HepG2 (cell line): ENCODE data around the gene DARS2. TPM values are rescaled to one million over a fixed set of nuclear protein-coding genes. Genes with fewer than 3 reads are reported as not detected.

Source experiments
- ATAC-seq: fragments of 200-7000 bp; cut with Tn5 transposase; 3 replicates; pipeline ENCODE4 v1.9.1; 2020; ENCODE audit warnings: mild to moderate bottlenecking, moderate library complexity
- BruUV-seq: library from RNA; stranded (reverse); fragments of 400-500 nt; replicated peaks from 2 replicates; lab custom pipeline; 2021; lab: Mats Ljungman, UMichigan
- CTCF ChIA-PET: fragments of 300-600 bp; formaldehyde crosslinking; extraction: SDS; loops from one replicate; lab custom pipeline; 2021; ENCODE audit warnings: low total read pairs, inconsistent platforms, low intra/inter-chr PET ratio; lab: Yijun Ruan, JAX
- POLR2A ChIA-PET: fragments of 350-600 bp; sonication (Branson Sonifier 250); formaldehyde crosslinking; loops from one replicate; lab custom pipeline; 2020; ENCODE audit warnings: antibody characterized with exemption, inconsistent platforms; lab: Yijun Ruan, JAX
- DNase-seq: peaks from one replicate; pipeline ENCODE4 v3.0.0-alpha.2; 2015; ENCODE audit warnings: low spot score
- FAIRE-seq: peaks from 3 replicates; lab custom pipeline; 2011; peaks lifted over from hg19 to GRCh38; lab: Jason Lieb, UNC
- H2AFZ ChIP-seq: one replicate; pipeline ENCODE4 v1.6.1; 2011; ENCODE audit warnings: low read length, inconsistent platforms
- H3K27ac ChIP-seq: fragments of 300-600 bp; 3 replicates; pipeline ENCODE4 v1.8.0; 2011; ENCODE audit warnings: mixed run types, mild to moderate bottlenecking, mixed read lengths, low read length, inconsistent platforms; ENCODE audit not compliant: insufficient read depth; ENCODE audit errors: extremely low read length
- H3K27me3 ChIP-seq, 2 experiments: fragments of 200-600 bp in 1 of 2; 2 replicates in 1 of 2; 3 replicates in 1 of 2; pipeline versions ENCODE4 v1.6.0 to v1.8.0; 2011; ENCODE audit warnings: low read length in 2 of 2, mild to moderate bottlenecking in 2 of 2, moderate library complexity in 2 of 2, inconsistent platforms in 1 of 2; ENCODE audit not compliant: insufficient read depth in 2 of 2, control insufficient read depth in 1 of 2
- H3K36me3 ChIP-seq, 2 experiments: fragments of 200-600 bp in 1 of 2; replicated peaks in 1 of 2; 2 replicates in 1 of 2; 3 replicates in 1 of 2; pipeline versions ENCODE4 v1.5.1 to v1.8.0; 2011; ENCODE audit warnings: low read length in 2 of 2, inconsistent platforms in 1 of 2; ENCODE audit not compliant: insufficient read depth in 2 of 2, control insufficient read depth in 1 of 2
- H3K4me1 ChIP-seq: 2 replicates; pipeline ENCODE4 v1.5.1; 2012; ENCODE audit warnings: low read length, inconsistent platforms; ENCODE audit not compliant: insufficient read depth
- H3K4me2 ChIP-seq: 2 replicates; pipeline ENCODE4 v1.6.0; 2011; ENCODE audit warnings: low read depth, low read length, inconsistent platforms
- H3K4me3 ChIP-seq, 3 experiments: fragments of 200-600 bp in 1 of 3; sonication (generic), shearing (Covaris generic) in 1 of 3; replicated peaks in 1 of 3; 2 replicates each; pipeline ENCODE4 v1.5.1; 2011 to 2016; ENCODE audit warnings: low read length in 3 of 3, inconsistent platforms in 2 of 3, low read depth in 2 of 3, mild to moderate bottlenecking in 2 of 3, control low read depth in 1 of 3, mixed read lengths in 1 of 3; ENCODE audit not compliant: insufficient read depth in 1 of 3
- H3K79me2 ChIP-seq: one replicate; pipeline ENCODE4 v1.6.1; 2011; ENCODE audit warnings: low read length, inconsistent platforms; ENCODE audit not compliant: insufficient read depth
- H3K9ac ChIP-seq: 2 replicates; pipeline ENCODE4 v1.6.0; 2011; ENCODE audit warnings: mild to moderate bottlenecking, low read depth, low read length, inconsistent platforms; ENCODE audit not compliant: insufficient read depth
- H3K9me3 ChIP-seq: 2 replicates; pipeline ENCODE4 v1.5.1; 2012; ENCODE audit warnings: mild to moderate bottlenecking, low read length
- H4K20me1 ChIP-seq: 2 replicates; pipeline ENCODE4 v1.6.0; 2011; ENCODE audit warnings: inconsistent platforms, mild to moderate bottlenecking, low read length, moderate library complexity; ENCODE audit not compliant: insufficient read depth
- AHR ChIP-seq: IDR thresholded peaks from 2 replicates; pipeline ENCODE4 v1.6.1; 2018; ENCODE audit warnings: missing genetic modification reagents, missing compliant biosample characterization
- ELF1 ChIP-seq: sonication (generic); formaldehyde crosslinking; IDR thresholded peaks from 2 replicates; pipeline ENCODE4 v1.4.0; 2020; ENCODE audit warnings: missing genetic modification reagents
- GFI1 ChIP-seq: sonication (generic); formaldehyde crosslinking; IDR thresholded peaks from 2 replicates; pipeline ENCODE4 v1.5.0; 2020; ENCODE audit warnings: missing genetic modification reagents, mild to moderate bottlenecking, borderline replicate concordance
- HNRNPH1 ChIP-seq: fragments of 200-400 bp; formaldehyde crosslinking; optimal IDR thresholded peaks from 2 replicates; pipeline ENCODE3; 2017; ENCODE audit warnings: mild to moderate bottlenecking, low read depth, low read length
- HNRNPK ChIP-seq: fragments of 200-400 bp; formaldehyde crosslinking; IDR thresholded peaks from 2 replicates; pipeline ENCODE4 v1.6.1; 2018; ENCODE audit warnings: low read length, low read depth, moderate library complexity, mild to moderate bottlenecking; ENCODE audit not compliant: poor library complexity, severe bottlenecking
- KDM5B ChIP-seq: sonication (generic); formaldehyde crosslinking; IDR thresholded peaks from 2 replicates; pipeline ENCODE4 v1.4.0; 2020; ENCODE audit warnings: missing genetic modification reagents, mild to moderate bottlenecking, borderline replicate concordance
- MAX ChIP-seq: IDR thresholded peaks from 2 replicates; pipeline ENCODE4 v1.6.1; 2012; ENCODE audit warnings: inconsistent platforms
- RBFOX2 ChIP-seq: fragments of 200-400 bp; formaldehyde crosslinking; IDR thresholded peaks from 2 replicates; pipeline ENCODE4 v1.6.1; 2017; ENCODE audit warnings: low read depth, mild to moderate bottlenecking, low read length
- TGIF2 ChIP-seq: IDR thresholded peaks from 2 replicates; pipeline ENCODE4 v1.6.1; 2016; ENCODE audit warnings: control low read depth, missing compliant biosample characterization
- UBTF ChIP-seq: sonication (generic); formaldehyde crosslinking; IDR thresholded peaks from 2 replicates; pipeline ENCODE4 v1.4.0; 2020; ENCODE audit warnings: mild to moderate bottlenecking, missing genetic modification reagents
- ZNF589 ChIP-seq: sonication (generic); formaldehyde crosslinking; conservative IDR thresholded peaks from 2 replicates; pipeline ENCODE4 v1.8.0; 2022; ENCODE audit warnings: mild to moderate bottlenecking, moderate library complexity, missing genetic modification reagents
- ZNF772 ChIP-seq: sonication (generic); formaldehyde crosslinking; IDR thresholded peaks from 2 replicates; pipeline ENCODE4 v1.5.0; 2020; ENCODE audit warnings: mild to moderate bottlenecking, missing genetic modification reagents
- ZNF878 ChIP-seq: sonication (generic); formaldehyde crosslinking; IDR thresholded peaks from 2 replicates; pipeline ENCODE4 v1.8.1; 2023; ENCODE audit warnings: mild to moderate bottlenecking, missing genetic modification reagents, moderate library complexity
- WGBS: methylation state at CpG from one replicate; pipeline ENCODE4 v1.1.6; 2017; ENCODE audit warnings: low lambda C conversion rate; 5-methylcytosine and 5-hydroxymethylcytosine counted together
- in situ Hi-C: cut with HindIII; loops from 2 replicates; pipeline ENCODE4 v1.10.0; 2017; ENCODE audit warnings: low pct_unique_long_range_greater_than_20kb; ENCODE audit not compliant: extremely low pct_ligation_motif_present
- intact Hi-C: fragments of 100-400 bp; cut with micrococcal nuclease; formaldehyde crosslinking; loops from one replicate; pipeline ENCODE4 v1.10.0; 2022; ENCODE audit not compliant: unreplicated experiment
- polyA plus RNA-seq, 8 experiments: library from polyadenylated mRNA; depleted of rRNA in 3 of 8; stranded (reverse) in 7 of 8; unstranded in 1 of 8; fragments of >200 nt; fragmentation: Illumina TruSeq in 4 of 8; extraction: Trizol in 4 of 8; gene quantifications; 2 replicates each; pipeline versions ENCODE4 v1.2.1 to v1.2.3, GENCODE V29; 2011 to 2016; ENCODE audit warnings: low read depth in 4 of 8, missing spikeins in 1 of 8, mixed read lengths in 1 of 8; ENCODE audit not compliant: insufficient read depth in 1 of 8
- total RNA-seq, 5 experiments: library from RNA; depleted of rRNA; stranded (reverse); fragments of >200 nt; fragmentation: Illumina TruSeq; extraction: Trizol; gene quantifications; 2 replicates each; pipeline ENCODE4 v1.2.3, GENCODE V29; 2016; ENCODE audit warnings: low read depth in 1 of 5
- TF ChIP-seq, protein P1 (sequence below): sonication (generic); formaldehyde crosslinking; IDR thresholded peaks from 2 replicates; pipeline ENCODE4 v1.5.1; 2020; ENCODE audit warnings: mild to moderate bottlenecking, missing genetic modification reagents, moderate library complexity

Gene DARS2
- total and polyA plus RNA-seq, 2 of the 13 experiments (the other 11 are each of a cell fraction or from before 2014, with no cell fraction given), result 17.6 to 27.7 TPM

DNA sequence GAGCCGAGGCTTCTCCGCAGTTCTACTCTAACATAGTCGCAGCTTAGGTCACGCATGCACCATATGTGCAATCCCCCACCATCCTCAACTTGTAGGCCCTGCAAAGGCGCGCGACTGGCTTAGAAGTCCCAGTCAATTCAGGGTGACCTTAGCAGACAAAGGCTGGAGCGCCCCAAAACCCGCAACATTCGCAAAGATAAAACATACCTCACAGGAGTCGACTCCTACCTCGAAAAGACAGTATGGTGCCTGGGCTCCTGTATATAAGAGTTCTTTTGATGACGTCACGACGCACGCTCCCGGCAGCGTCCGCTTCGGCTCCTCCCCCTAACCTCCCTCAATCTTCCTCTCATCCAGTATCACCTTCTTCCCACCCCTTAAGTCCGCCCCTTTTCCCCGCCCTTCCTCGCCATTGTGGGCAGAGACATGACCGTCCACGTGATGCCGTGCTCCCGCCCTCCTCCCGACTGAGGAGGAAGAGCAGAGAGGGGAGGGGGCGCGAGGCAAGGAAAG lies 43.3 kb downstream of the DARS2 start, which contains the start of gene GAS5 (continued):
- TF ChIP-seq, protein P1, sequence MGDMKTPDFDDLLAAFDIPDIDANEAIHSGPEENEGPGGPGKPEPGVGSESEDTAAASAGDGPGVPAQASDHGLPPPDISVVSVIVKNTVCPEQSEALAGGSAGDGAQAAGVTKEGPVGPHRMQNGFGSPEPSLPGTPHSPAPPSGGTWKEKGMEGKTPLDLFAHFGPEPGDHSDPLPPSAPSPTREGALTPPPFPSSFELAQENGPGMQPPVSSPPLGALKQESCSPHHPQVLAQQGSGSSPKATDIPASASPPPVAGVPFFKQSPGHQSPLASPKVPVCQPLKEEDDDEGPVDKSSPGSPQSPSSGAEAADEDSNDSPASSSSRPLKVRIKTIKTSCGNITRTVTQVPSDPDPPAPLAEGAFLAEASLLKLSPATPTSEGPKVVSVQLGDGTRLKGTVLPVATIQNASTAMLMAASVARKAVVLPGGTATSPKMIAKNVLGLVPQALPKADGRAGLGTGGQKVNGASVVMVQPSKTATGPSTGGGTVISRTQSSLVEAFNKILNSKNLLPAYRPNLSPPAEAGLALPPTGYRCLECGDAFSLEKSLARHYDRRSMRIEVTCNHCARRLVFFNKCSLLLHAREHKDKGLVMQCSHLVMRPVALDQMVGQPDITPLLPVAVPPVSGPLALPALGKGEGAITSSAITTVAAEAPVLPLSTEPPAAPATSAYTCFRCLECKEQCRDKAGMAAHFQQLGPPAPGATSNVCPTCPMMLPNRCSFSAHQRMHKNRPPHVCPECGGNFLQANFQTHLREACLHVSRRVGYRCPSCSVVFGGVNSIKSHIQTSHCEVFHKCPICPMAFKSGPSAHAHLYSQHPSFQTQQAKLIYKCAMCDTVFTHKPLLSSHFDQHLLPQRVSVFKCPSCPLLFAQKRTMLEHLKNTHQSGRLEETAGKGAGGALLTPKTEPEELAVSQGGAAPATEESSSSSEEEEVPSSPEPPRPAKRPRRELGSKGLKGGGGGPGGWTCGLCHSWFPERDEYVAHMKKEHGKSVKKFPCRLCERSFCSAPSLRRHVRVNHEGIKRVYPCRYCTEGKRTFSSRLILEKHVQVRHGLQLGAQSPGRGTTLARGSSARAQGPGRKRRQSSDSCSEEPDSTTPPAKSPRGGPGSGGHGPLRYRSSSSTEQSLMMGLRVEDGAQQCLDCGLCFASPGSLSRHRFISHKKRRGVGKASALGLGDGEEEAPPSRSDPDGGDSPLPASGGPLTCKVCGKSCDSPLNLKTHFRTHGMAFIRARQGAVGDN (CRISPR knock-in tag), result peak; percentile 12; the same call in 1 of the 2 replicates
- TF ChIP-seq UBTF, result peak; percentile 50; the same call in 1 of the 2 replicates

GRCh38 chr1:173868266-173869020 lies 44.0 kb downstream of the DARS2 start, which contains the start of gene ZBTB37:
Gene ZBTB37, plus strand, starts transcription at chr1:173868380. Its CDS starts 1,846 bp downstream, at chr1:173870226.
- H3K4me3 ChIP-seq, result peak within 1 kb of the TSS; percentile 58 to 98 (median 94)
- peaks cover 45% of the 10 kb centered on the region for H3K4me1 ChIP-seq
- no peaks in the 10 kb centered on the region for H3K9me3 ChIP-seq
- CTCF ChIA-PET, result no interaction called here
- POLR2A ChIA-PET, result interaction anchor here (0.6 to 3.9 kb wide), 37 partner anchors 8 to 1155 kb away, joined by 3 to 47 read pairs (median 4); partner anchors contain the start of genes CACYBP, CENPL, DARS2 and KLHL20
- peak within 1 kb of the TSS; percentile 58 for H2AFZ ChIP-seq
- peaks cover 28% of the 10 kb centered on the region for H3K79me2 ChIP-seq
- peak within 1 kb of the TSS; percentile 88 for H3K4me2 ChIP-seq
- WGBS, result 2% methylated on average over 29 of the region's 53 CpGs
- in situ Hi-C loops, result loop anchor here (10.0 kb wide), 1 partner anchor 206 kb away; no protein-coding TSS in a partner anchor
- peaks cover 4 to 52% of the 10 kb centered on the region in 2 experiments for H3K36me3 ChIP-seq
- DNase-seq (peak; percentile 74), ATAC-seq (peak; percentile 80), FAIRE-seq (no peak)
- intact Hi-C loops, result loop anchor here (2.0 to 5.0 kb wide), 2 partner anchors 59 to 154 kb away; partner anchors contain the start of gene RC3H1
- no peaks in the 10 kb centered on the region; a peak in 1 of 5 replicates for H3K27me3 ChIP-seq
- peak within 1 kb of the TSS; percentile 95 for H3K9ac ChIP-seq
- H4K20me1 ChIP-seq, result peaks cover 32% of the 10 kb centered on the region
- no TSS peak for BruUV-seq
- peak within 1 kb of the TSS; percentile 91 for H3K27ac ChIP-seq
- TF ChIP-seq TGIF2 (CRISPR knock-in tag) (no peak; the same call in 1 of the 2 replicates), KDM5B (CRISPR knock-in tag) (peak; percentile 58; the same call in 1 of the 2 replicates), ELF1 (CRISPR knock-in tag) (peak; percentile 47), HNRNPH1 (no peak), ZNF589 (CRISPR knock-in tag) (no peak), GFI1 (CRISPR knock-in tag) (peak; percentile 68; the same call in 1 of the 2 replicates), HNRNPK (no peak), ZNF878 (CRISPR knock-in tag) (no peak), ZNF772 (CRISPR knock-in tag) (no peak), RBFOX2 (peak; percentile 84), AHR (CRISPR knock-in tag) (0 out of 2 replicates have a peak, but pooled peaks have one; percentile 32), MAX (peak; percentile 9; the same call in 1 of the 2 replicates)
